H1 (cell line): Measurements from ENCODE around the gene KRT80. TPM values are rescaled to one million over a fixed set of nuclear protein-coding genes. Genes with fewer than 3 reads are reported as not detected.

Experiments used
- ATF2 ChIP-seq: IDR thresholded peaks from 2 replicates; pipeline ENCODE4 v1.6.1; 2012; ENCODE audit warnings: low read length, inconsistent platforms
- CTCF ChIP-seq, 3 experiments: IDR thresholded peaks; 1 replicate in 2 of 3; 2 replicates in 1 of 3; pipeline versions ENCODE4 v1.5.1 to v1.6.1; 2011; ENCODE audit warnings: low read length in 3 of 3, mild to moderate bottlenecking in 3 of 3, inconsistent platforms in 2 of 3, low read depth in 1 of 3, moderate library complexity in 1 of 3; ENCODE audit not compliant: insufficient read depth in 1 of 3; ENCODE audit errors: control extremely low read depth in 1 of 3
- GABPA ChIP-seq: IDR thresholded peaks from 2 replicates; pipeline ENCODE4 v1.6.1; 2011; ENCODE audit warnings: mild to moderate bottlenecking, low read length, moderate library complexity, borderline replicate concordance; ENCODE audit not compliant: insufficient read depth
- TBP ChIP-seq: IDR thresholded peaks from 2 replicates; pipeline ENCODE4 v1.6.1; 2011; ENCODE audit warnings: low read depth, low read length, improper control_type of control experiment
- TCF12 ChIP-seq: IDR thresholded peaks from 2 replicates; pipeline ENCODE4 v1.6.1; 2011; ENCODE audit warnings: low read depth, mild to moderate bottlenecking, low read length
- polyA plus RNA-seq, 7 experiments: library from polyadenylated mRNA; depleted of rRNA in 3 of 7; stranded (reverse) in 5 of 7; unstranded in 2 of 7; fragments of >200 nt in 5 of 7; fragments of 200-250 nt in 2 of 7; gene quantifications; 1 replicate in 5 of 7; 2 replicates in 1 of 7; 4 replicates in 1 of 7; pipeline versions ENCODE4 v1.2.1 to v1.2.3, GENCODE V29; 2011 to 2013; ENCODE audit warnings: missing spikeins in 2 of 7, mixed read lengths in 2 of 7
- total RNA-seq: library from RNA; stranded (reverse); fragmentation: NEBNext Ultra II Directional; extraction: Animal tissue kit (Norgen Biotek cat#: 25700); gene quantifications from 2 replicates; pipeline ENCODE4 v1.2.1, GENCODE V29; 2021

The KRT80 gene
- total and polyA plus RNA-seq, 2 of the 8 experiments (the other 6 are each of a cell fraction or from before 2014, with no cell fraction given), result 0.05 TPM; not detected in 1

- TF ChIP-seq CTCF (IDR thresholded peaks at IDR 0.05; ENCODE audit: control extremely low read depth in 1 of 3, insufficient read depth in 1 of 3, low read depth in 1 of 3, low read length in 3 of 3) (no peak), ATF2 (no peak), GABPA (no peak), TCF12 (no peak), TBP (no peak)
Measured at GRCh38 chr12:52204095-52204930, 12.5 kb upstream of the KRT80 start (continued).
